VCaP (cell line): ENCODE measurements around the gene TXNRD3.
"Not testable (repeated sequence)": the region's sequence is repeated elsewhere in the genome, so short reads cannot be mapped to it uniquely, and the experiment has no call there.

Source experiments
- H3K27ac ChIP-seq: fragments of 450-650 bp; 2 replicates; pipeline ENCODE4 v1.5.1; 2017
- CTCF ChIP-seq: fragments of 450-650 bp; conservative IDR thresholded peaks from 2 replicates; pipeline ENCODE4 v1.5.1; 2017; ENCODE audit warnings: mild to moderate bottlenecking, moderate library complexity

The TXNRD3 gene

GRCh38 chr3:126634803-126635202 lies 20.1 kb downstream of the TXNRD3 start:
- TF ChIP-seq CTCF = no peak
- peak overlapping the region; percentile 60 for H3K27ac ChIP-seq

- TF ChIP-seq CTCF = no peak
- peak overlapping the region; percentile 29 for H3K27ac ChIP-seq
Measured at GRCh38 chr3:126630020-126630419, 24.9 kb downstream of the TXNRD3 start.

GRCh38 chr3:126625735-126626134 lies 29.2 kb downstream of the TXNRD3 start:
- H3K27ac ChIP-seq = not testable (repeated sequence)

- no peak overlapping the region for H3K27ac ChIP-seq
- TF ChIP-seq CTCF = no peak
Measured at GRCh38 chr3:126622694-126623093, 32.2 kb downstream of the TXNRD3 start.

- no peak for TF ChIP-seq CTCF
- H3K27ac ChIP-seq = no peak overlapping the region
Measured at GRCh38 chr3:126621627-126622345, 33.1 kb downstream of the TXNRD3 start.

GRCh38 chr3:126621171-126621570 lies 33.8 kb downstream of the TXNRD3 start:
- no peak for TF ChIP-seq CTCF
- no peak overlapping the region for H3K27ac ChIP-seq

- no peak overlapping the region for H3K27ac ChIP-seq
- no peak for TF ChIP-seq CTCF
Measured at GRCh38 chr3:126620738-126621137, 34.2 kb downstream of the TXNRD3 start.

- H3K27ac ChIP-seq = no peak overlapping the region
- TF ChIP-seq CTCF = no peak
Measured at GRCh38 chr3:126618760-126619159, 36.2 kb downstream of the TXNRD3 start.
